GM19023 (cell line): Measurements from ENCODE around the gene MED13L.
"Not testable (repeated sequence)": the region's sequence is repeated elsewhere in the genome, so short reads cannot be mapped to it uniquely, and the experiment has no call there.

ENCODE experiments used
- ATAC-seq: cut with Tn5 transposase; IDR thresholded peaks from one replicate; pipeline ENCODE4 v1.9.1; 2021; ENCODE audit warnings: mild to moderate bottlenecking, moderate library complexity; ENCODE audit not compliant: unreplicated experiment

Gene MED13L

DNA sequence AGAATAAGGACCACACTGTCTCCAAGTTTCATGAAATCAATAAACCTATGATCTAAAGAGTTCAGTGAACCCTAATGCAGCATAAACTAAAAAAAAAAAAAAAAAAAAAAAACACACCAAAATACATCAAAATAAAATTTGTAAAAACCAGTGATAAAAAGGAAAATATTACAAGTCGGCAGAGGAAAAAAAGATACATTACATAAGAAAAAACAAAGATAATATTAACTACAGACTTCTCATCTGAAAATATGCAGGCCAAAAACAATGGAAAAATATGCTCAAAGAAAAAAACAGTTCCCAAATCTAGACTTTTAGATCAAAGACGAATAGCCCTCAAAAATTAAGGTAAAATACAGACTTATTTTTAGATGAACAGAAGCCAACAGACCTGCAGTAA lies 27.6 kb downstream of the MED13L start:
- no peak for ATAC-seq

DNA sequence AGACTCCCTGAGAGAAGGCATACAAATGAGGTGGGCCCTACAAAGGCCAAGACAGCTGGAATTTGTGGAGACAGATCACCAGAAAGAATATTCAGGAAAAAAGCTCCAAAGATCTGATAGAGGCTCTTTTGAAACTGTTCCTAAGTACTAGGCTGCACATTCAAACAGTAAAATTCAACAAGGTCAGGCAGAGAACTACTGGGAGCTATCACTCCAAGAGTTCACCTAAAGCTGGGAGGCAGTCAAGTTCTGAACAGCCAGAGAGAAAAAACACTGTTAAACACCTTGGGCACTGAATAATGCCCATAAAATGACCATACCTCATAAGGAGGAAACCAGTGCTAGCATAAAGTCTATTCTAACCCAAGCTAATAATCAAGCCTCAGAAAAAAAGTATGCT lies 28.6 kb downstream of the MED13L start:
- ATAC-seq: no peak

DNA sequence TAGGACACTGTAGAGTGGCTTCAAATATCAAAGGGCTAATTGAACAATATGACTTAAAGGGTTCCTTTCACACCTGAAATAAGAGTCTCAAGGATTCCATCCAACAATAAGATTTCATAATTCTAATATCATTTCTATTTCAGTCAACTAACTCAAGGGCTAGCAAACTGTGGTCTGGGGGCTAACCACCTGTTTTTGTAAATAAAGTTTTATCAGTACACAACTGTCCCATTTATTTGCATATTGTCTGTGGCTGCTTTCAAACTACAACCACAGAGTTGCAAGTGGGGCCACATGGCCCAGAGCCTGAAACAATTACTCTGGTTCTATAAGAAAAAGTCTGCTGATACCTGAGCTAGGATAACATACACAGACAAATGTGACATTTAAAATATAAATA lies 29.1 kb downstream of the MED13L start:
- ATAC-seq: no peak

DNA sequence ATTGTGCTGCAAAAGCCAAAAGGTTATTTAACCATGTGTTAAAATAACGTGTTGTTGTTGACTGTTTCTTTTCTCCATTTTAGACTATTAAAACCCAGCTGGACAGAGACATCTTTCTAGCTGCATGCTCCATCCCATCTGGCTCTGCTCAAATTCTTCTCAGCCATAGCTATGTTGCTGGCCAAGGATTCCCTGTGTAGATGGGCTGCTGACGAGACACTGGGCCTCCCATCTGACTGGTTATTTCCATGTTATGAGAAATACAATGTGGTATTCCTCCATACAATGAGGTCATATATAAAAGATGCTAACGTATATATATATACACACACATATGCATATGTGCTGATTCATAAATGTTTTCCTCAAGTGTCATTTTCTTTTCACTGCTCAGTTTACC lies 30.1 kb downstream of the MED13L start:
- ATAC-seq: no peak

DNA sequence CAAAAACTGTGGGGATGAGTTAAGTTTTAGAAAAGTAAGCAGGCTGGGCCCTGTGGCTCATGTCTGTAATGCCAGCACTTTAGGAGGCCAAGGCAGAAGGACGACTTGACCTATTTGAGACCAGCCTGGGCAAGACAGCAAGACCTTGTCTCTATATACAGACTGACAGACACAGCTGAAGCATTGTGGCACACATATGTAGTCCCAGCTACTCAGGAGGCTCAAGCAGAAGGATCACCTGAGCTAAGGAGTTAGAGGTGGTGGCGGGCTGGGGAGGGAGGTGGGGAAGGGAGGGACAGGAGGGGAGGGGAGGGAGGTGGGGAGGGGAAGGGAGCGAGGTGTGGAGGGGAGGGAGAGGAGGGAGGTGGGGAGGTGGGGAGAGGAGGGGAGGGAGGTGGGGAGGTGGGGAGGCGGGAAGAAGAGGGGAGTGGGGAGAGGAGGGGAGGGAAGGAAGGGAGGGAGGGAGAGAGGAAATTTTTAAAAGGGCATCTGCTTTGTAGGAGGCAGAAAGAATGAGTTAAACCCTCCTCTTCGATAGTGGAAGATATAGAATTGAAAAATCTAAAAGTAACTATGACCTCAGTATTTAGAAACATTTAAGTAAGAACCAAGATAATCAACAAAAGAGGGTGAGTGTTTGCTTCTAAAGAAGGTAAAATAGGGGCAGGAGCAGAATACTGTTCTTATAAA lies 30.9 kb downstream of the MED13L start:
- no peak for ATAC-seq

DNA sequence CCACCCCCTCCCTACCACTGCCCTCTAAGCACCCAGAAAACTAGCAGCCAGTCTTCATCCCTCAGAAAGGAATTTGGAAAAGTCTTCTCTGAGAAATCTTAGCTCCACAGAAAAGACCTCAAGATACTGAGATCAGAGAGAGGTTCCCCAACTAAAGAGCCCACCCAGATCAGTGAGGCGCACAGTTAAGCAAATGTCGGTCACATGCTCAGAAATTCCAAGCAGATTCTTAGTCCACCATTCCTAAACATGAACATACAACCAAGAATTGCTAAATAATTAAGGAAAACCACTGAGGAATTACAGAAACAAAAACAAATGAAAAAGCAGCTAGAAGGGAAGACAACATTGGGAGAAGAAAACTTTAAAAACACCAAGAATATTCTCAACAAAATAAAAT lies 32.3 kb downstream of the MED13L start:
- no peak for ATAC-seq

DNA sequence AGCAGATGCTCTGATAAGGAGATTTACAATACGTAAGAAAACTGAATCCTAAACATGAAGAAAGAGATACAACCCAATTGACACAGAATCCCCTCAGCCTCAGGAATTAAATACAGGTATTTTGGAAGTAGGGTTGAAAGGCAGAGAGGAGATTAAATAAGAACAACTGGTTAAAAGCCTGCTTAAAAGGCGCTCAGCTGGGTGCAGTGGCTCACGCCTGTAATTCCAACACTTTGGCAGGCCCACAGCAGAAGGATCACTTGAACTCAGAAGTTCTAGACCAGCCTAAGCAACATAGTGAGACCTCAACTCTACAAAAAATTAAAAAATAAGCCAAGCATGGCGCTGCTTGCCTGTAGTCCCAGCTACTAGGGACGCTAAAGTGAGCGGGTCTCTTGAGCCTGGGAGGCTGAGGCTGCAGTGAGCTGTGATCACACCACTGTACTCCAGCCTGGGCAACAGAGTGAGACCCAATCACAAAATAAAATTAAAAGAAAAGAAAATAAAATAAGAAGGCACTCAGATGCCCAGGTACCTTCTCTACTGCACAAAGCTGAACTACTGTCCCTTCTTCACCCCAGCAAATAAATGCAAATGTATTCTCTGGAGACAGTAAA lies 32.9 kb downstream of the MED13L start:
- ATAC-seq: no peak

DNA sequence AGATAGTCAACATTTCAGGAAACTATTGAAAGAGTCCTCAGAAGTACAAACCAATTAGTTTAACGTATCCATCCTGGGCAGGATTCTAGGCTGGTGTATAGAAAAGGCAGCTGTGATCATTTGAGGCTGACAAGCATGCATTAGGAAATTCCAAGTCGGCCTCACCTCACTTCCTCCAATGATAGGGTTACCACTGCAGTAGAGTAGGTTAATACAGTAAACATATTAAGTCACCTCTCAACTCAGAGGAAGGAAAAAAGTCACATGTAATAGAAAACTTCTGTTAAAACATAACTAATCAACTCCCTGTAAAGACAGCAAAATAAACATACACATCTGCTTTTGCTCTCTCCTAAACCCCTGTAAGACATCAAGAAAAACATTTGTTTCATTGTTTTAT lies 33.5 kb downstream of the MED13L start:
- ATAC-seq: no peak

DNA sequence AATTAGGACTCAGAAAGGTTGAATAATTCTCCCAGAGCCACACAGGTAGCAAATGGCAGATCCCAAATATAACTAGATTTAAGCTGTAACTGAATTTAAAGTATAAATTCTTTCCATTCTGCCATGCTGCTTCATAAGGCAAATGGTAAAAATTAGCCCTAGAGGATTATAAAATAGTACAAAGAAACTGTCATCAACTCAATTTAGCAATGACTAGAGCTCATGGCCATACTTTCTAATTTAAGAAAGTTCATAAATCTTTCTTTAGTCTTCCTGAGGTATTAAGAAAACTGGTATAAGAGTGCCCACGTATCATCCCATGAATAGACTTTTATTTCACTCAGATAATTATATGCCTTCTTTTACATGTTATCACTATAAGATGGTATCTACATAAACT lies 34.8 kb downstream of the MED13L start:
- no peak for ATAC-seq

DNA sequence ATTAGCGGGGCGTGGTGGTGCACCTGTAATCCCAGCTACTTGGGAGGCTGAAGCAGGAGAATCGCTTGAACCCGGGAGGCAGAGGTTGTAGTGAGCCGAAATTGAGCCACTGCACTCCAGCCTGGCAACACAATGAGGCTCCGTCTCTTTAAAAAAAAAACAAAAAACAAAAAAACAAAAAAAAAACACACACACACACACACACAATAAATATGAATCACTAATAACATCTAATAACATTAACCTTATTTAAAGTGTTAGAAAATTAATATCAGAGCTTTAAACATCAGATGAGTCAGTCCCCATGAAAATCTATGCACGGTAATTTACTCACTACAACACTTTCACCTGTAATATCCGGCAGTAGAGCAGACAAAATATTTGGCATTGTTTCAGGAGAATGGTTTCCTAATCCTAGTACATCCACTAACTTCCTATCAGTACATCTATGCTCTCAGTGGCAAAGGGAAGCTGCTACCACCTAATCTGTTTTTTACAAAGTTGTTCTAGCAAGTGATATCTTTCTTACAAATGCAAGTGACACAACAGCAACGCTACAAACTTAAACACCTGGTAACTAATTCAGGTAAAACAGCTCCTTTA lies 36.2 kb downstream of the MED13L start:
- ATAC-seq: no peak

DNA sequence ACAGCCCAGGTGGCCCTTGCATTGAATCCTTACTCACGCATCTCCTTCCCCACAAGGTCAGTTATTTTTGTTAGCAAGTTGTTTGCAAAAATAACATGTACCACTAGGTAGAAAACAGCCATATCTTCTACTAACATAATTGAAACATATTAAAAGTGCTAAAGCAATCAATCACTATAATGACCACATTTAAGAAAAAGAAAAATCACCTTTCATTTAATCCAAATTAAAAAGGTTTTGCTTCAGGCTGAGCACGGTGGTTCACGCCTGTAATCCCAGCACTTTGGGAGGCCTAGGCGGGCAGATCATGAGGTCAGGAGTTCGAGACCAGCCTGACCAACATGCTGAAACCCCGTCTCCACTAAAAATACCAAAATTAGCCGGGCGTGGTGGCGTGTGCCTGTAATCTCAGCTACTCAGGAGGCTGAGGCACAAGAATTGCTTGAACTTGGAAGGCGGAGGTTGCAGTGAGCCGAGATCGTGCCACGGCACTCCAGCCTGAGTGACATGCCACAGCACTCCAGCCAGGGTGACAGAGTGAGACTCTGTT lies 38.8 kb downstream of the MED13L start:
- ATAC-seq: not testable (repeated sequence)

DNA sequence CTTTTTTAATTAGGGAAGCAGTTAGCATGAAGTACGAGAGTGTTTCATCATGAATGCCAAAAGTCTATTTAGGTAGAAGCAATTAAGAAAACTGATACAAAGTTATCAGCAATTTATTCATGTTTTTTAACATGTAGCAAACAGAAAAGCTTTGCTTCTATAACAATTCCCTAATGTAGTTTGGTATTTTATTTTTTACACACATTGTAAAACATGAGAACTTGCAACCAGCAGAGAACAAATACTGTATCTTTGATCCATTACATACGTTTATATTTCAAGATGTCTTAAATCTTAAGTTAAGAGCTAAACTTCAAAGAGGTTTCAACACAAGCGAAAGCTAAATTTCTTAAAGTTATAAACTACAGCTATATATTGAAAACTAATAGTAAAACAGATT lies 39.3 kb downstream of the MED13L start:
- ATAC-seq: no peak

DNA sequence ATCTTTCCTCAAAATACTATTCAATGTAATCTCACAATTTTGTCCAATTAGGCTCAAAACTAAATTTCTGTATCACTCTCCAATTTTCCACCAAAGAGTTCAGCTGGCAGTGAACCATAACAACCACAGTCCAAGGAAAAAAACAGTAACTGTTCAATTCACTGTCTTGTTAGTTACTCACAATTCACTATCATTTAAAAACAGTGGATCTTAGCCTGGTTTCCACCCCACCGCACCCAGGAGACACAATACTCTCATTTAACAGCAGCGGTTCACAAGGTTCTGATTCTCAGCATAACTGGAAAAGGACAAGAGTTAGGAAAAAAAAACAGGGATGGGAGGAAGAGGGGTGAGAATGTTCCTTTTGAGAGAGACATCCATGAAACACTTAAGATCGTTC lies 40.5 kb downstream of the MED13L start:
- no peak for ATAC-seq

DNA sequence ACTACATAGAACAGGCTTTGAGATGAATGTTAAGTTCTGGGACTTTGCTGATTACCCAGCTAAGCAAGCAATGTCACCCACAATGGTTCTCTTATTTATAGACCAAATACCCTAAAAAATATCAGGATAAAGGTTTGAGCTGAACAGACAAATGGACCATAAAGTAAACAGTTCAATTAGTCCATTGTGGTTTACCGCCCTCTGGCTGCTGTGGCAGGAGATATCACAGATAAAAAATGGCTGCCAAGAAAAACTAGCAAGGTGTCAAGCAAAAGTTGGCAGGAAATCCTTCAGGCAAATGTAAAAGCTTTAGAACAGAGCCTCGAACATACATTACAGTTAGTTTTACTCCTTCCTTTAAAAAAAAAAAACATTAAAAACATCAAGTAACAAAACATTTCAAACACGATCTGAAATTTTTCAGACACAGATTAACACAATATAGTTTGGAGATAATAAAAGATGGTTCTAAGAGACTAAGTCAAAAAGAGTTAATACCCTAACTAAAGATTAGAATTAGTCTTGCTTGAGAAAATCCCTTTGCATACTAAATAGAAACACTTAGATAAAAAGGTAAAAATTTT lies 41.3 kb downstream of the MED13L start:
- ATAC-seq: no peak

DNA sequence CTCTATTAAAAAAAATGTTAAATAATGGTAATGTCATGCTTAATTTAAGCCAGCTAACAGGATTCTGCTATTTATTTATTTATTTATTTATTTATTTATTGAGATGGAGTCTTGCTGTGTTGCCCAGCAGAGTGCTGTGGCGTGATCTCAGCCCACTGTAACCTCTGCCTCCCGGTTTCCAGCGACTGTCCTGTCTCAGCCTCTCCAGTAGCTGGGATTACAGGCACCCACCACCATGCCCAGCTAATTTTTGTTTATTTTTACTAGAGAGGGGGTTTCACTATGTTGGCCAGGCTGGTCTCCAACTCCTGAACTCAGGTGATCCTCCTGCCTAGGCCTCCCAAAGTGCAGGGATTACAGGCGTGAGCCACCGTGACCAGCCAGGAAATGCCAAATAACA lies 43.3 kb downstream of the MED13L start:
- ATAC-seq: not testable (repeated sequence)

DNA sequence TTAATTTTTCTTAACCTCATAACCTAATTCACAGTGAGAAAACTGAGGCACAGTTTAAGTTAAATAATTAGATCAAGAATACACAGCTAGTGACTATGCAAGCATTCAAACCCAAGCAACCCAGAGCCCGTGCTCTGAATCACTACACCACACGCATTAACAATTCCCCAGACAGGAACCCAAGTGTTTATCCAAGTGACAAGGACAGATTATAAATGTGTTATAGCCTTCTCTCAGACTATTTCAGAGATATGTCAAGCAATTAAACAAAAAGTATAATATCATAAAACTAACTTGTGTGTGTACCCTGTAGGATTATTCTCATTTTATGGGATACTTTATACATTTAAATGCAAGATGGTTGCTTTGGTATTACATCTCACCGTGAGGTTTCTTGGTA lies 43.8 kb downstream of the MED13L start:
- no peak for ATAC-seq

DNA sequence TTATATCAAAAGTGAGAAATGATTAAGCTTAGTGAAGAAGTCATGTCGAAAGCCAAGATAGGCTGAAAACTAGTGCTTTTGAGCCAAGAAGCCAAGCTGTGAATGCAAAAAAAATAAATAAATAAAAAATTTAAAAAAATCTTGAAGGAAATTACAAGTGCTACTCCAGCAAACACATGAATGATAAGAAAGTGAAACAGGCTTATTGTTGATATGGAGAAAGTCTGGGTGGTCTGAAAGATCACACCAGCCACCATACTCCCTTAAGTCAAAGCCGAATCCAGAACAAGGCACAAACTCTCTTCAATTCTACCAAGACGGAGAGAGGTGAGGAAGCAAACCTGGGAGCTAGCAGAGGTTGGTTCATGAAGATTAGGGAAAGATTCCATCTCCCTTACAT lies 49.7 kb downstream of the MED13L start:
- no peak for ATAC-seq

DNA sequence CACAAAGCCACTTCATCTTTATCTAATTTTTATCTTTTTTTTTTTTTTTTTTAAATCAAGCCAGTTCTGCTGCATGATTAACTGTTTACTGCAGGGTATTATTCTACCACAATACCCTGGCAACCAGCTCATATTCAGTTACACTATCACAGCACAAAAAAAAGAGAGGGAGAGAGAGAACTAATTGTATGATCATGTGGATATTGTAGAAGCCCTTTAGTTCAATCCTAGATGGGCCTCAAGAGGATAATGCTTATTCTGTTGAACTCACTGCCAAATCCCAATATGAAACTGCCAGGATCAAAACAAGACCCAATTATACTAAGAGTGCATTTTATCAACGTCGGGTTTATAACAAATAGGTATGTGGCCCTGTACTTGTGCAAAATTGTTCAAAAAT lies 51.5 kb downstream of the MED13L start:
- no peak for ATAC-seq

DNA sequence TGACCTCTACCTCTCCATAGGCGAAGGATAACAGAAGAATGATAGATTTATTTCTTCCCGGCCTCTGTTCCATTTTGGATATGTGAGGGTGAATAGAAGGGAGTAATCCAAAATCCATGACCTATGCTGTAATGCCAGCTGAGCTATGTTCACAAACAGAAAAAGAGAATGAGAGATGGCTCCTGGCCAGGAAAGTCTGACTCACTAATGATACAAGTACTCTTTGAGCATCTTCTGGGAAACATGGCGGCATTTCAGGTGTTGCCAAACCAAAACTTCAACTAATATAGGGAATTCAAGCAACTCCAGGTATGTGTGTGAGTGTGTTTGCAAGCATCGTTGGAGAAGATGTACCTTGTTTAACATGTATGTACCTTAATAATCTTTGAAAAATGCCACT lies 55.1 kb downstream of the MED13L start:
- ATAC-seq: no peak

DNA sequence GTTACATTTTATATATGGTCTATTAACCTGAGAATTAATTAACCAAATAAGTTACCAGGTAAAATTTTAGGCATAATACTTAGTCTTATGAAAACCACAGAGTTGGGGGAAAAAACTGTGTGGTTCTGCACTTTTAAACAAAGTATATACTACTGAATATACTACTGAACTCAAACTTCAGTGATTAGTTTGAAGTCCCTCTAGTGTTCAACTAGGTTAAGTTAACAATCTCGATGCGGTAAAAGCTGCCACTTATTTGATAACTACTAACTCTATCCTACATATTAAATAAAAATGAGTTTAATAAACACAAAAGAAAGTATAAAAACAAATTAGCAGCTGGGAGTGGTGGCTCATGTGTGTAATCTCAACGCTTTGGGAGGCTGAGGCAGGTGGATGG lies 56.7 kb downstream of the MED13L start:
- ATAC-seq: no peak

DNA sequence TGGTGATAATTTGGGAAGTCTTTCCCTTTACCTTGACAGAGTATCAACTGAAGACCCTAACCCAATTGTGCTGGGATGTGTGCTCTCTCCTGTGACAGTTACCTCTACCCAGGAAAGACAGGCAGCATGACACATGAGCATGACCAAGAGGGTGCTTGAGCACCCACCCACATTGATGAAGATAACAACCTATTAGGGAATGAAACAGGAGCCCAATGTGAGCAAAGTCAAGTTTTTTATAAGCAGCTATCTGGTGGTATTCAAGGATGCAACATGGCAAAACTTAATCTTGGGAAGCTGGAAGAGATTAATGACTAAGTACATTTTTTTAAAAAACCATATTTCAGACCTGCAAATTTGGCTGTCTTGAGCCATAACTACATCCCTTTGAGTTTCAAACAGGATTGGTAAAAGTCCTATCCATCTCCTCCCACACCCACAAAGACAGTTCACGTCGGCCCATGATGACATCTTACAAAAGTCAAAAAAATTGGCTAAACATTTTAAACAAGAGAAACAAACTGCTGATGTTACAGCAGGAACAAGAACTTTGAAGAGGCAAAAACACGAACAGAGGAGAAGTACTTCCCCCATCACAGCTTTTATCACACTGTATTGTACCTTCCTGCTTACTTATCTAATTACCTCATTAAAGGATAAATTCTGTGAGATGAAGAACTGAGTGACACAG lies 60.3 kb downstream of the MED13L start:
- no peak for ATAC-seq
